Chondrocyte (in vitro differentiated cells): Measurements from ENCODE around the gene VAMP7. TPM values are rescaled to one million over a fixed set of nuclear protein-coding genes. Genes with fewer than 3 reads are reported as not detected.
"Not testable (repeated sequence)": the region's sequence is repeated elsewhere in the genome, so short reads cannot be mapped to it uniquely, and the experiment has no call there.

Experiments used
- DNase-seq: peaks from one replicate; pipeline ENCODE4 v3.0.0; 2021; ENCODE audit warnings: mixed read lengths, low spot score
- H3K27ac Mint-ChIP-seq: one replicate; pipeline ENCODE4 v1.8.0; 2021; ENCODE audit warnings: mild to moderate bottlenecking, moderate library complexity, mixed read lengths; ENCODE audit not compliant: unreplicated experiment
- H3K27me3 Mint-ChIP-seq: 2 replicates; pipeline ENCODE4 v1.8.0; 2021; ENCODE audit warnings: low read depth, mixed read lengths
- H3K36me3 Mint-ChIP-seq: 2 replicates; pipeline ENCODE4 v1.8.0; 2021; ENCODE audit warnings: low read depth, mixed read lengths
- H3K4me1 Mint-ChIP-seq: 2 replicates; pipeline ENCODE4 v1.8.0; 2021; ENCODE audit warnings: low read depth, mild to moderate bottlenecking, mixed read lengths
- H3K4me3 Mint-ChIP-seq: one replicate; pipeline ENCODE4 v1.8.0; 2021; ENCODE audit warnings: mild to moderate bottlenecking, moderate library complexity, mixed read lengths; ENCODE audit not compliant: unreplicated experiment
- H3K9me3 Mint-ChIP-seq: 2 replicates; pipeline ENCODE4 v1.8.0; 2021; ENCODE audit warnings: low read depth, mixed read lengths
- total RNA-seq: library from RNA; stranded (reverse); gene quantifications from 3 replicates; pipeline ENCODE4 v1.2.1, GENCODE V29; 2021
- TF ChIP-seq, protein P1 (sequence below): fragments of 200-600 bp; sonication (generic); IDR thresholded peaks from 2 replicates; pipeline ENCODE4 v1.5.0; 2021; ENCODE audit warnings: antibody characterized with exemption, mild to moderate bottlenecking, moderate library complexity

Gene VAMP7
- total RNA-seq, 1 donor from 2014 or later, result 37.4 TPM

- Mint-ChIP-seq H3K4me1 (no peaks in the 10 kb centered on the region), H3K27me3 (no peaks in the 10 kb centered on the region), H3K9me3 (peaks cover 19% of the 10 kb centered on the region), H3K27ac (no peak overlapping the region), H3K36me3 (peaks cover 9% of the 10 kb centered on the region), H3K4me3 (no peak overlapping the region)
- no peak for DNase-seq
- TF ChIP-seq, protein P1, sequence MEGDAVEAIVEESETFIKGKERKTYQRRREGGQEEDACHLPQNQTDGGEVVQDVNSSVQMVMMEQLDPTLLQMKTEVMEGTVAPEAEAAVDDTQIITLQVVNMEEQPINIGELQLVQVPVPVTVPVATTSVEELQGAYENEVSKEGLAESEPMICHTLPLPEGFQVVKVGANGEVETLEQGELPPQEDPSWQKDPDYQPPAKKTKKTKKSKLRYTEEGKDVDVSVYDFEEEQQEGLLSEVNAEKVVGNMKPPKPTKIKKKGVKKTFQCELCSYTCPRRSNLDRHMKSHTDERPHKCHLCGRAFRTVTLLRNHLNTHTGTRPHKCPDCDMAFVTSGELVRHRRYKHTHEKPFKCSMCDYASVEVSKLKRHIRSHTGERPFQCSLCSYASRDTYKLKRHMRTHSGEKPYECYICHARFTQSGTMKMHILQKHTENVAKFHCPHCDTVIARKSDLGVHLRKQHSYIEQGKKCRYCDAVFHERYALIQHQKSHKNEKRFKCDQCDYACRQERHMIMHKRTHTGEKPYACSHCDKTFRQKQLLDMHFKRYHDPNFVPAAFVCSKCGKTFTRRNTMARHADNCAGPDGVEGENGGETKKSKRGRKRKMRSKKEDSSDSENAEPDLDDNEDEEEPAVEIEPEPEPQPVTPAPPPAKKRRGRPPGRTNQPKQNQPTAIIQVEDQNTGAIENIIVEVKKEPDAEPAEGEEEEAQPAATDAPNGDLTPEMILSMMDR, result no peak
Measured at GRCh38 chrX:155899366-155899765, 18.2 kb downstream of the VAMP7 start.

GRCh38 chrX:155900765-155901164 lies 19.6 kb downstream of the VAMP7 start:
- no peak for DNase-seq
- H3K27ac Mint-ChIP-seq, result no peak overlapping the region
- no peaks in the 10 kb centered on the region for H3K4me1 Mint-ChIP-seq
- H3K4me3 Mint-ChIP-seq, result no peak overlapping the region
- no peaks in the 10 kb centered on the region for H3K27me3 Mint-ChIP-seq
- peaks cover 9% of the 10 kb centered on the region for H3K36me3 Mint-ChIP-seq
- H3K9me3 Mint-ChIP-seq, result peaks cover 20% of the 10 kb centered on the region
- TF ChIP-seq, protein P1, result no peak

- Mint-ChIP-seq H3K36me3 (peaks cover 14% of the 10 kb centered on the region), H3K9me3 (peaks cover 34% of the 10 kb centered on the region)
- not testable (repeated sequence) for H3K27ac Mint-ChIP-seq, DNase-seq, H3K27me3 Mint-ChIP-seq, H3K4me1 Mint-ChIP-seq, H3K4me3 Mint-ChIP-seq
Measured at GRCh38 chrX:155907661-155908060, 26.5 kb downstream of the VAMP7 start.

GRCh38 chrX:155923200-155923599 lies 42.1 kb downstream of the VAMP7 start:
- H3K36me3 Mint-ChIP-seq, result peaks cover 14% of the 10 kb centered on the region

GRCh38 chrX:155930852-155931618 lies 49.9 kb downstream of the VAMP7 start:
- not testable (repeated sequence) for H3K4me1 Mint-ChIP-seq, H3K27ac Mint-ChIP-seq, H3K27me3 Mint-ChIP-seq, H3K4me3 Mint-ChIP-seq, DNase-seq
- Mint-ChIP-seq H3K9me3 (peaks cover 41% of the 10 kb centered on the region), H3K36me3 (peaks cover 21% of the 10 kb centered on the region)

More at GRCh38 chrX:155923200-155923599, 42.1 kb downstream of the VAMP7 start:
- Mint-ChIP-seq H3K27ac (no peak overlapping the region), H3K9me3 (peaks cover 26% of the 10 kb centered on the region), H3K4me3 (no peak overlapping the region), H3K27me3 (no peaks in the 10 kb centered on the region), H3K4me1 (no peaks in the 10 kb centered on the region)
- DNase-seq, result no peak
- TF ChIP-seq, protein P1, result no peak

- H3K36me3 Mint-ChIP-seq, result peaks cover 5% of the 10 kb centered on the region
- no peak for DNase-seq
- H3K27ac Mint-ChIP-seq, result no peak overlapping the region
- no peak overlapping the region for H3K4me3 Mint-ChIP-seq
- no peaks in the 10 kb centered on the region for H3K4me1 Mint-ChIP-seq
- no peaks in the 10 kb centered on the region for H3K27me3 Mint-ChIP-seq
- peaks cover 13% of the 10 kb centered on the region for H3K9me3 Mint-ChIP-seq
- TF ChIP-seq, protein P1, result no peak
Measured at GRCh38 chrX:155938132-155938531, 57.0 kb downstream of the VAMP7 start.
